Left lung (tissue), 10 donors: ENCODE data around the gene ATXN1L. TPM values are rescaled to one million over a fixed set of nuclear protein-coding genes. Genes with fewer than 3 reads are reported as not detected.

ENCODE experiments used
- ATAC-seq: fragments of 200-7000 bp; cut with Tn5 transposase; one replicate; pipeline ENCODE4 v1.9.1; 2020; ENCODE audit warnings: moderate library complexity
- DNase-seq, 4 donors: peaks; one replicate each; pipeline ENCODE4 v3.0.0-alpha.2; 2013 to 2020
- H3K27ac ChIP-seq, 2 donors: fragments of 200-600 bp; sonication (generic) in 1 of 2; one replicate each; pipeline versions ENCODE4 v1.5.0 to v1.8.0; 2020 to 2021
- H3K27me3 ChIP-seq, 2 donors: fragments of 200-600 bp; sonication (generic) in 1 of 2; one replicate each; pipeline versions ENCODE4 v1.5.0 to v1.8.0; 2020 to 2021
- H3K36me3 ChIP-seq, 2 donors: fragments of 200-600 bp; sonication (generic) in 1 of 2; one replicate each; pipeline versions ENCODE4 v1.5.0 to v1.8.0; 2020 to 2021
- H3K4me1 ChIP-seq, 2 donors: fragments of 200-600 bp; one replicate each; pipeline ENCODE4 v1.8.0; 2021
- H3K4me3 ChIP-seq, 2 donors: fragments of 200-600 bp; sonication (generic) in 1 of 2; one replicate each; pipeline versions ENCODE4 v1.5.0 to v1.8.0; 2020 to 2021; ENCODE audit warnings: mild to moderate bottlenecking in 1 of 2
- H3K9me3 ChIP-seq, 2 donors: fragments of 200-600 bp; sonication (generic) in 1 of 2; one replicate each; pipeline versions ENCODE4 v1.5.0 to v1.8.0; 2020 to 2021
- CTCF ChIP-seq, 2 donors: fragments of 200-600 bp; sonication (generic) in 1 of 2; IDR thresholded peaks; one replicate each; pipeline versions ENCODE4 v1.5.0 to v1.8.0; 2021; ENCODE audit warnings: antibody characterized with exemption in 2 of 2
- intact Hi-C, 2 donors: fragments of 100-400 bp; cut with DNase I; formaldehyde crosslinking; loops; one replicate each; pipeline versions ENCODE4 v1.11.2 to v1.14.2; 2022
- polyA plus RNA-seq, 6 donors: library from polyadenylated mRNA; unstranded; fragments of 120-200 nt; gene quantifications; one replicate each; pipeline ENCODE4 v1.2.1, GENCODE V29; 2013; ENCODE audit not compliant: insufficient read length in 6 of 6
- total RNA-seq, 2 donors: library from RNA; stranded (reverse); fragmentation: NEBNext Ultra II Directional; extraction: Animal tissue kit (Norgen Biotek cat#: 25700); gene quantifications; one replicate each; pipeline ENCODE4 v1.2.1, GENCODE V29; 2021
- donor health status: DM: no; HTN: yes; CAD: no.
- donor health status: DM: no; HTN: no; CAD: no.

ATXN1L gene
- total and polyA plus RNA-seq, 8 donors: 22.8 to 32.9 (median 30.0) TPM

- no peak for TF ChIP-seq CTCF (IDR thresholded peaks at IDR 0.05)
- no peak for DNase-seq
- Histone ChIP-seq H3K36me3 (no peaks in the 10 kb centered on the region), H3K4me3 (no peak overlapping the region), H3K27me3 (no peaks in the 10 kb centered on the region), H3K9me3 (no peaks in the 10 kb centered on the region), H3K4me1 (peaks cover 0 to 20% of the 10 kb centered on the region in 2 donors), H3K27ac (no peak overlapping the region)
- intact Hi-C loops: no loop called here
- ATAC-seq: no peak
These were observed 43.4 kb downstream of the ATXN1L start for GRCh38 chr16:71889147-71889546.

GRCh38 chr16:71893888-71894228 lies 48.1 kb downstream of the ATXN1L start:
- ATAC-seq (no peak), DNase-seq (no peak)
- H3K4me3 ChIP-seq: peak overlapping the region; percentile 70 to 85
- no peaks in the 10 kb centered on the region for H3K27me3 ChIP-seq
- TF ChIP-seq CTCF (IDR thresholded peaks at IDR 0.05): no peak
- no peaks in the 10 kb centered on the region for H3K36me3 ChIP-seq
- H3K4me1 ChIP-seq: peaks cover 9 to 33% of the 10 kb centered on the region in 2 donors
- intact Hi-C loops: no loop called here
- peak overlapping the region; percentile 92 to 99 for H3K27ac ChIP-seq
- no peaks in the 10 kb centered on the region for H3K9me3 ChIP-seq

- no peaks in the 10 kb centered on the region for H3K27me3 ChIP-seq
- TF ChIP-seq CTCF (IDR thresholded peaks at IDR 0.05): no peak
- no peaks in the 10 kb centered on the region for H3K9me3 ChIP-seq
- intact Hi-C loops: no loop called here
- no peaks in the 10 kb centered on the region for H3K36me3 ChIP-seq
- H3K4me1 ChIP-seq: peaks cover 9 to 38% of the 10 kb centered on the region in 2 donors
- H3K4me3 ChIP-seq: peak overlapping the region; percentile 70 to 85
- peak; percentile 30 for ATAC-seq
- H3K27ac ChIP-seq: peak overlapping the region; percentile 92 to 99
- DNase-seq: peak in 3 of 4 donors; percentile 24 to 64 (median 57)
These were observed 48.6 kb downstream of the ATXN1L start for GRCh38 chr16:71894229-71894920.

- intact Hi-C loops: no loop called here
- H3K9me3 ChIP-seq: no peaks in the 10 kb centered on the region
These were observed 49.3 kb downstream of the ATXN1L start, which contains the start of gene IST1 for GRCh38 chr16:71894921-71895678. IST1 (plus strand) TSS chr16:71895531; CDS start chr16:71915641, 20,110 bp downstream.

More at GRCh38 chr16:71894921-71895678, 49.3 kb downstream of the ATXN1L start, which contains the start of gene IST1:
- Histone ChIP-seq H3K4me3 (peak within 1 kb of the TSS; percentile 70 to 85), H3K36me3 (no peaks in the 10 kb centered on the region), H3K27ac (peak within 1 kb of the TSS; percentile 92 to 99), H3K27me3 (no peaks in the 10 kb centered on the region), H3K4me1 (peaks cover 9 to 45% of the 10 kb centered on the region in 2 donors)
- ATAC-seq (peak; percentile 97), DNase-seq (peak; percentile 97 to 99 (median 98))
- TF ChIP-seq CTCF (IDR thresholded peaks at IDR 0.05): no peak
